GM18505 (cell line): ENCODE measurements around the gene DCTN2.
"Not testable (repeated sequence)": the region's sequence is repeated elsewhere in the genome, so short reads cannot be mapped to it uniquely, and the experiment has no call there.

Experiments
- ATAC-seq: cut with Tn5 transposase; IDR thresholded peaks from one replicate; pipeline ENCODE4 v1.9.1; 2021; ENCODE audit not compliant: unreplicated experiment
- POLR2A ChIP-seq: IDR thresholded peaks from 4 replicates; pipeline ENCODE4 v1.6.1; 2011; ENCODE audit warnings: borderline replicate concordance; ENCODE audit not compliant: insufficient read depth, insufficient read length; ENCODE audit errors: extremely low read depth

DCTN2 gene

GRCh38 chr12:57516617-57517153 lies 30.3 kb downstream of the DCTN2 start:
- no peak for ATAC-seq
- TF ChIP-seq POLR2A, result peak; percentile 23

GRCh38 chr12:57515934-57516541 lies 31.0 kb downstream of the DCTN2 start:
- ATAC-seq, result no peak
- peak; percentile 25 for TF ChIP-seq POLR2A

- no peak for TF ChIP-seq POLR2A
- no peak for ATAC-seq
Measured at GRCh38 chr12:57515408-57515933, 31.5 kb downstream of the DCTN2 start.

- no peak for ATAC-seq
Measured at GRCh38 chr12:57514720-57515407, 32.1 kb downstream of the DCTN2 start.

GRCh38 chr12:57514246-57514645 lies 32.7 kb downstream of the DCTN2 start:
- not testable (repeated sequence) for ATAC-seq

More at GRCh38 chr12:57514720-57515407, 32.1 kb downstream of the DCTN2 start:
- no peak for TF ChIP-seq POLR2A

- not testable (repeated sequence) for ATAC-seq
Measured at GRCh38 chr12:57513677-57514076, 33.3 kb downstream of the DCTN2 start.

- no peak for ATAC-seq
- TF ChIP-seq POLR2A, result no peak
Measured at GRCh38 chr12:57513266-57513665, 33.7 kb downstream of the DCTN2 start.

GRCh38 chr12:57512665-57513064 lies 34.3 kb downstream of the DCTN2 start:
- no peak for ATAC-seq
- no peak for TF ChIP-seq POLR2A

- ATAC-seq, result no peak
Measured at GRCh38 chr12:57511588-57512325, 35.2 kb downstream of the DCTN2 start.

GRCh38 chr12:57511161-57511560 lies 35.8 kb downstream of the DCTN2 start:
- no peak for TF ChIP-seq POLR2A
- no peak for ATAC-seq

More at GRCh38 chr12:57511588-57512325, 35.2 kb downstream of the DCTN2 start:
- TF ChIP-seq POLR2A, result no peak

GRCh38 chr12:57507796-57508195 lies 39.2 kb downstream of the DCTN2 start:
- ATAC-seq, result not testable (repeated sequence)

GRCh38 chr12:57506541-57506940 lies 40.5 kb downstream of the DCTN2 start:
- ATAC-seq, result not testable (repeated sequence)

GRCh38 chr12:57502311-57502969 lies 44.6 kb downstream of the DCTN2 start:
- not testable (repeated sequence) for ATAC-seq

- ATAC-seq, result no peak
- TF ChIP-seq POLR2A, result no peak
Measured at GRCh38 chr12:57500213-57500612, 46.8 kb downstream of the DCTN2 start.

- TF ChIP-seq POLR2A, result no peak
- no peak for ATAC-seq
Measured at GRCh38 chr12:57498571-57498970, 48.4 kb downstream of the DCTN2 start.
